H9 (cell line): ENCODE measurements around the gene FANCC. TPM values are rescaled to one million over a fixed set of nuclear protein-coding genes. Genes with fewer than 3 reads are reported as not detected.

Experiments
- DNase-seq: peaks from one replicate; pipeline ENCODE4 v3.0.0-alpha.2; 2017
- H2AFZ ChIP-seq: one replicate; pipeline ENCODE4 v1.6.1; 2013; ENCODE audit warnings: mild to moderate bottlenecking, low read length, control low read depth, moderate library complexity
- H2AK5ac ChIP-seq: 2 replicates; pipeline ENCODE4 v1.6.1; 2013; ENCODE audit warnings: low read length, control low read depth, mixed read lengths; ENCODE audit not compliant: insufficient read length
- H2BK120ac ChIP-seq: one replicate; pipeline ENCODE4 v1.6.1; 2013; ENCODE audit warnings: low read depth, mild to moderate bottlenecking, low read length, control low read depth, inconsistent platforms; ENCODE audit not compliant: poor library complexity, severe bottlenecking
- H2BK12ac ChIP-seq: 2 replicates; pipeline ENCODE4 v1.6.1; 2013; ENCODE audit warnings: low read length, control low read depth, mixed read lengths, low read depth; ENCODE audit not compliant: insufficient read length
- H2BK15ac ChIP-seq: 2 replicates; pipeline ENCODE4 v1.6.1; 2013; ENCODE audit warnings: low read depth, low read length, control low read depth
- H2BK20ac ChIP-seq: one replicate; pipeline ENCODE4 v1.6.1; 2013; ENCODE audit warnings: low read depth, mild to moderate bottlenecking, low read length, control low read depth, inconsistent platforms; ENCODE audit not compliant: poor library complexity, severe bottlenecking
- H2BK5ac ChIP-seq: 2 replicates; pipeline ENCODE4 v1.6.1; 2013; ENCODE audit warnings: low read length, control low read depth, mixed read lengths; ENCODE audit not compliant: insufficient read length
- H3K14ac ChIP-seq: 2 replicates; pipeline ENCODE4 v1.6.1; 2013; ENCODE audit warnings: low read length, control low read depth; ENCODE audit not compliant: insufficient read depth
- H3K18ac ChIP-seq: 2 replicates; pipeline ENCODE4 v1.6.1; 2013; ENCODE audit warnings: low read depth, mild to moderate bottlenecking, mixed read lengths, low read length, control low read depth; ENCODE audit not compliant: insufficient read length
- H3K23ac ChIP-seq: 2 replicates; pipeline ENCODE4 v1.6.1; 2013; ENCODE audit warnings: low read length, control low read depth, mixed read lengths, low read depth; ENCODE audit not compliant: insufficient read length
- H3K23me2 ChIP-seq: 2 replicates; pipeline ENCODE4 v1.6.1; 2013; ENCODE audit warnings: low read depth, mild to moderate bottlenecking, mixed read lengths, low read length, control low read depth; ENCODE audit not compliant: insufficient read length, poor library complexity, severe bottlenecking
- H3K27ac ChIP-seq: 2 replicates; pipeline ENCODE4 v1.5.1; 2013; ENCODE audit warnings: low read length, control low read depth, mixed read lengths, low read depth; ENCODE audit not compliant: insufficient read length
- H3K27me3 ChIP-seq: 2 replicates; pipeline ENCODE4 v1.6.1; 2013; ENCODE audit warnings: low read length, control low read depth, inconsistent platforms; ENCODE audit not compliant: insufficient read depth
- H3K4ac ChIP-seq: 2 replicates; pipeline ENCODE4 v1.6.1; 2013; ENCODE audit warnings: low read depth, mild to moderate bottlenecking, control low read depth, inconsistent platforms, low read length, moderate library complexity
- H3K4me1 ChIP-seq: 2 replicates; pipeline ENCODE4 v1.6.1; 2013; ENCODE audit warnings: low read length, control low read depth, inconsistent platforms; ENCODE audit not compliant: insufficient read depth
- H3K4me2 ChIP-seq: 2 replicates; pipeline ENCODE4 v1.6.1; 2013; ENCODE audit warnings: low read length, control low read depth, mixed read lengths; ENCODE audit not compliant: insufficient read length, insufficient read depth
- H3K56ac ChIP-seq: 2 replicates; pipeline ENCODE4 v1.6.1; 2013; ENCODE audit warnings: low read depth, mild to moderate bottlenecking, mixed read lengths, low read length, control low read depth; ENCODE audit not compliant: insufficient read length
- H3K79me1 ChIP-seq: 2 replicates; pipeline ENCODE4 v1.6.1; 2013; ENCODE audit warnings: low read depth, mild to moderate bottlenecking, moderate library complexity, low read length, control low read depth, inconsistent platforms; ENCODE audit not compliant: insufficient read depth, poor library complexity, severe bottlenecking
- H3K79me2 ChIP-seq: 2 replicates; pipeline ENCODE4 v1.6.1; 2013; ENCODE audit warnings: low read length, control low read depth, inconsistent platforms; ENCODE audit not compliant: insufficient read depth
- H3K9ac ChIP-seq: 2 replicates; pipeline ENCODE4 v1.6.1; 2013; ENCODE audit warnings: low read length, control low read depth, mixed read lengths; ENCODE audit not compliant: insufficient read length; ENCODE audit errors: extremely low read depth
- H3K9me3 ChIP-seq: one replicate; pipeline ENCODE4 v1.6.1; 2013; ENCODE audit warnings: low read depth, low read length, inconsistent platforms; ENCODE audit not compliant: control insufficient read depth
- H3T11ph ChIP-seq: one replicate; pipeline ENCODE4 v1.6.1; 2013; ENCODE audit warnings: mild to moderate bottlenecking, low read length, control low read depth, inconsistent platforms
- H4K20me1 ChIP-seq: one replicate; pipeline ENCODE4 v1.6.1; 2013; ENCODE audit not compliant: control insufficient read depth, insufficient read length, insufficient read depth
- H4K5ac ChIP-seq: 2 replicates; pipeline ENCODE4 v1.6.1; 2013; ENCODE audit warnings: low read depth, mild to moderate bottlenecking, mixed read lengths, low read length, control low read depth; ENCODE audit not compliant: insufficient read length
- H4K8ac ChIP-seq: replicated peaks from 2 replicates; pipeline ENCODE4 v1.6.1; 2013; ENCODE audit warnings: low read length, control low read depth, mixed read lengths, low read depth; ENCODE audit not compliant: insufficient read length
- H4K91ac ChIP-seq: 2 replicates; pipeline ENCODE4 v1.6.1; 2013; ENCODE audit warnings: low read depth, mild to moderate bottlenecking, moderate library complexity, mixed read lengths, low read length, control low read depth; ENCODE audit not compliant: insufficient read length
- H3K27ac Mint-ChIP-seq, 3 experiments: 2 replicates in 2 of 3; 3 replicates in 1 of 3; pipeline ENCODE4 v1.8.0; 2020 to 2021; ENCODE audit warnings: mixed read lengths in 3 of 3, mild to moderate bottlenecking in 1 of 3, moderate library complexity in 1 of 3
- H3K27me3 Mint-ChIP-seq: 2 replicates; pipeline ENCODE4 v1.8.0; 2021; ENCODE audit warnings: low read depth, mild to moderate bottlenecking, moderate library complexity, mixed read lengths
- H3K36me3 Mint-ChIP-seq, 3 experiments: 2 replicates in 2 of 3; 3 replicates in 1 of 3; pipeline ENCODE4 v1.8.0; 2020 to 2021; ENCODE audit warnings: low read depth in 3 of 3, mixed read lengths in 3 of 3; ENCODE audit not compliant: insufficient read depth in 1 of 3
- H3K4me1 Mint-ChIP-seq, 2 experiments: 2 replicates each; pipeline ENCODE4 v1.8.0; 2020; ENCODE audit warnings: mixed read lengths in 2 of 2
- H3K4me3 Mint-ChIP-seq, 2 experiments: 2 replicates in 1 of 2; 3 replicates in 1 of 2; pipeline ENCODE4 v1.8.0; 2020 to 2021; ENCODE audit warnings: mild to moderate bottlenecking in 2 of 2, mixed read lengths in 2 of 2, moderate library complexity in 1 of 2
- H3K9me3 Mint-ChIP-seq, 2 experiments: 2 replicates in 1 of 2; 3 replicates in 1 of 2; pipeline ENCODE4 v1.8.0; 2020; ENCODE audit warnings: mild to moderate bottlenecking in 2 of 2, mixed read lengths in 2 of 2, moderate library complexity in 1 of 2
- WGBS: extraction: QIAGEN DNeasy Blood & Tissue Kit; methylation state at CpG from one replicate; pipeline ENCODE4 v1.1.7; 2013; ENCODE audit warnings: missing lambda C conversion rate, low lambda C conversion rate, mixed read lengths; ENCODE audit not compliant: insufficient read length; ENCODE audit errors: extremely low coverage; 5-methylcytosine and 5-hydroxymethylcytosine counted together
- total RNA-seq: library from RNA; stranded (reverse); gene quantifications from 2 replicates; pipeline ENCODE4 v1.2.1, GENCODE V29; 2021
- TF ChIP-seq, protein P1 (sequence below): fragments of 200-600 bp; sonication (generic); conservative IDR thresholded peaks from 3 replicates; pipeline ENCODE4 v1.8.0; 2021; ENCODE audit warnings: antibody characterized with exemption, mild to moderate bottlenecking

The FANCC gene
- total RNA-seq, 1 experiment from 2014 or later, result 14.6 TPM

DNA sequence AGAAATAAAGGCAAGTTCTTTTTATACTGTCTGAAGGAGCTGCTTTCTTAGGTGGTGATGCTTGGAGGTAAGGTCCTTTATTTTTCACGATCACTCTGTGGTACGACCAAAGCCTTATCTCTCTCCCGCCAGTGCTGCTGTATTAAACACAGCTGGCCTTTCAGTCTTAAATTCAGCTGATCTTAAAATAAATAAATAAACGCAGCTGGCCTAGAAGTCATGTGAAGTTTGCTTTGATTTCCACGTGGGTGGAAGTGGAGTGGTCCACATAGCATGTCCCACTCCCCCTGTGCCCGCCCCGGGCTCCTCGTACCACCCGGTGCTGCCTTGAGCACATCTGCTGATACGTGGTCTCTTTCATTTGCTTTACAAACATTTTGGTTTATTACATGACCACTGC, 260.4 kb downstream of the FANCC start:
- H3K9me3 Mint-ChIP-seq, result no peaks in the 10 kb centered on the region
- Histone ChIP-seq H4K20me1 (no peaks in the 10 kb centered on the region), H2BK5ac (no peak overlapping the region), H2BK12ac (no peak overlapping the region), H3K23me2 (no peaks in the 10 kb centered on the region), H4K8ac (no peak overlapping the region), H2BK120ac (no peak overlapping the region), H3T11ph (no peak overlapping the region), H3K79me2 (no peaks in the 10 kb centered on the region), H3K18ac (no peak overlapping the region), H3K23ac (no peak overlapping the region), H3K14ac (no peak overlapping the region), H3K56ac (no peak overlapping the region), H3K4me1 (peaks cover 2% of the 10 kb centered on the region; the same call in 1 of the 2 replicates), H4K91ac (no peak overlapping the region), H4K5ac (no peak overlapping the region), H3K27me3 (no peaks in the 10 kb centered on the region), H2BK15ac (no peak overlapping the region), H3K9me3 (no peaks in the 10 kb centered on the region), H3K4ac (no peak overlapping the region), H3K79me1 (no peaks in the 10 kb centered on the region), H2AK5ac (no peak overlapping the region), H3K4me2 (no peak overlapping the region), H3K27ac (no peak overlapping the region), H3K9ac (no peak overlapping the region), H2BK20ac (no peak overlapping the region), H2AFZ (no peak overlapping the region)
- WGBS, result no CpG with 5 or more reads among the region's 10 CpGs
- peaks cover 15 to 37% of the 10 kb centered on the region in 2 experiments for H3K4me1 Mint-ChIP-seq
- H3K36me3 Mint-ChIP-seq, result peaks cover 0 to 2% (median 0%) of the 10 kb centered on the region in 3 experiments; a peak in 1 of 7 replicates
- no peak overlapping the region for H3K4me3 Mint-ChIP-seq
- no peak for DNase-seq
- TF ChIP-seq, protein P1, sequence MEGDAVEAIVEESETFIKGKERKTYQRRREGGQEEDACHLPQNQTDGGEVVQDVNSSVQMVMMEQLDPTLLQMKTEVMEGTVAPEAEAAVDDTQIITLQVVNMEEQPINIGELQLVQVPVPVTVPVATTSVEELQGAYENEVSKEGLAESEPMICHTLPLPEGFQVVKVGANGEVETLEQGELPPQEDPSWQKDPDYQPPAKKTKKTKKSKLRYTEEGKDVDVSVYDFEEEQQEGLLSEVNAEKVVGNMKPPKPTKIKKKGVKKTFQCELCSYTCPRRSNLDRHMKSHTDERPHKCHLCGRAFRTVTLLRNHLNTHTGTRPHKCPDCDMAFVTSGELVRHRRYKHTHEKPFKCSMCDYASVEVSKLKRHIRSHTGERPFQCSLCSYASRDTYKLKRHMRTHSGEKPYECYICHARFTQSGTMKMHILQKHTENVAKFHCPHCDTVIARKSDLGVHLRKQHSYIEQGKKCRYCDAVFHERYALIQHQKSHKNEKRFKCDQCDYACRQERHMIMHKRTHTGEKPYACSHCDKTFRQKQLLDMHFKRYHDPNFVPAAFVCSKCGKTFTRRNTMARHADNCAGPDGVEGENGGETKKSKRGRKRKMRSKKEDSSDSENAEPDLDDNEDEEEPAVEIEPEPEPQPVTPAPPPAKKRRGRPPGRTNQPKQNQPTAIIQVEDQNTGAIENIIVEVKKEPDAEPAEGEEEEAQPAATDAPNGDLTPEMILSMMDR, result no peak
- no peaks in the 10 kb centered on the region for H3K27me3 Mint-ChIP-seq
- no peak overlapping the region for H3K27ac Mint-ChIP-seq
